Effector CD8-positive, alpha-beta T cell (primary cell): Measurements from ENCODE around the gene C16orf74.

Experiments used
- DNase-seq: peaks from one replicate; lab custom pipeline; 2025; lab: John Stamatoyannopoulos, UW

Gene C16orf74

GRCh38 chr16:85774811-85775210, 23.9 kb upstream of the C16orf74 start:
- no peak for DNase-seq

GRCh38 chr16:85774136-85774535, 23.2 kb upstream of the C16orf74 start:
- DNase-seq = no peak

- DNase-seq = no peak
Observed at GRCh38 chr16:85773044-85773443, 22.1 kb upstream of the C16orf74 start.

- DNase-seq = no peak
Observed at GRCh38 chr16:85770741-85771140, 19.8 kb upstream of the C16orf74 start.

GRCh38 chr16:85768199-85768598, 17.3 kb upstream of the C16orf74 start:
- no peak for DNase-seq

GRCh38 chr16:85767531-85767930, 16.6 kb upstream of the C16orf74 start:
- DNase-seq = no peak

GRCh38 chr16:85765767-85766166, 14.9 kb upstream of the C16orf74 start:
- DNase-seq = no peak

GRCh38 chr16:85765211-85765610, 14.3 kb upstream of the C16orf74 start:
- DNase-seq = no peak

GRCh38 chr16:85763616-85764015, 12.7 kb upstream of the C16orf74 start:
- no peak for DNase-seq

GRCh38 chr16:85762970-85763369, 12.1 kb upstream of the C16orf74 start:
- no peak for DNase-seq

GRCh38 chr16:85761861-85762260, 11.0 kb upstream of the C16orf74 start:
- no peak for DNase-seq

GRCh38 chr16:85759631-85760419, 8.9 kb upstream of the C16orf74 start:
- DNase-seq = no peak

GRCh38 chr16:85759136-85759535, 8.2 kb upstream of the C16orf74 start:
- DNase-seq = no peak

GRCh38 chr16:85757341-85757822, 6.5 kb upstream of the C16orf74 start:
- no peak for DNase-seq

- no peak for DNase-seq
Observed at GRCh38 chr16:85755929-85756768, 5.3 kb upstream of the C16orf74 start.

GRCh38 chr16:85754413-85754812, 3.5 kb upstream of the C16orf74 start:
- DNase-seq = no peak

- DNase-seq = no peak
Observed at GRCh38 chr16:85753976-85754375, 3.1 kb upstream of the C16orf74 start.

GRCh38 chr16:85753559-85753958, 2.7 kb upstream of the C16orf74 start:
- no peak for DNase-seq

- no peak for DNase-seq
Observed at GRCh38 chr16:85752511-85753420, 1.9 kb upstream of the C16orf74 start.

GRCh38 chr16:85751698-85752501, 1.0 kb upstream of the C16orf74 start:
- no peak for DNase-seq
